ENCODE results near the gene COASY.

- no peak for TF ChIP-seq RFX5 (IDR thresholded peaks at IDR 0.05; ENCODE audit: low read length)
- TF ChIP-seq CTCF (IDR thresholded peaks at IDR 0.05), result no peak
- no peak for TF ChIP-seq EZH2phosphoT487 (IDR thresholded peaks at IDR 0.05; ENCODE audit: borderline replicate concordance, low read depth)
These were observed 34.0 kb upstream of the COASY start for GRCh38 chr17:42527932-42528331.
